Measurements from ENCODE around the gene AKAP6.

AKAP6 gene

GRCh38 chr14:32417956-32418552 lies 89.0 kb downstream of the AKAP6 start:
- Mint-ChIP-seq H3K27ac (no peak overlapping the region), H3K9me3 (no peaks in the 10 kb centered on the region)
- DNase-seq (ENCODE audit: low spot score): no peak

DNA sequence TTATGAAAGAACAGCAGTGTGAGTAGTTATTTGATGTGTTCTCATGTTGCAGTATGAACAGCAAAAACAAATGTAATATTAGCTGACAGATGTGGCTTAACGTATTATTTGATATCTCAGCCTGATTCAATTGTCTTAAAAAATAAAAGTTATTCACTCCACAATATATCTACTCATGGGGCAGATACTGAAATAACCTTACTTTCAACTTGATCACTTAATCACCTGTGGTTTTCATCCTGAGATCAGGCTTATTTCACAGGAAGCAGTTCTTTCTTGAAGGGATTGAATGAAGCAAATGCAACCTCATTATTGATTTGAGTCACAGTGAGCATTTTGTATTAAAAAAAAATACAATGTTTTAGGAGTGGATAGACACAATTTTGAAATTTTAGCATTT lies 90.3 kb downstream of the AKAP6 start:
- no peaks in the 10 kb centered on the region for H3K27me3 Mint-ChIP-seq (ENCODE audit: low read depth)
- peaks cover 3% of the 10 kb centered on the region for H3K4me1 Mint-ChIP-seq (ENCODE audit: low read depth)
- no peaks in the 10 kb centered on the region for H3K9me3 Mint-ChIP-seq
- DNase-seq (ENCODE audit: low spot score): no peak
- no peak overlapping the region for H3K27ac Mint-ChIP-seq
- no peak overlapping the region for H3K4me3 Mint-ChIP-seq
- H3K36me3 Mint-ChIP-seq (ENCODE audit: low read depth): no peaks in the 10 kb centered on the region

More at GRCh38 chr14:32417956-32418552, 89.0 kb downstream of the AKAP6 start:
- no peaks in the 10 kb centered on the region for H3K27me3 Mint-ChIP-seq (ENCODE audit: low read depth)
- peaks cover 3% of the 10 kb centered on the region for H3K4me1 Mint-ChIP-seq (ENCODE audit: low read depth)
- H3K4me3 Mint-ChIP-seq: no peak overlapping the region
- no peaks in the 10 kb centered on the region for H3K36me3 Mint-ChIP-seq (ENCODE audit: low read depth)

DNA sequence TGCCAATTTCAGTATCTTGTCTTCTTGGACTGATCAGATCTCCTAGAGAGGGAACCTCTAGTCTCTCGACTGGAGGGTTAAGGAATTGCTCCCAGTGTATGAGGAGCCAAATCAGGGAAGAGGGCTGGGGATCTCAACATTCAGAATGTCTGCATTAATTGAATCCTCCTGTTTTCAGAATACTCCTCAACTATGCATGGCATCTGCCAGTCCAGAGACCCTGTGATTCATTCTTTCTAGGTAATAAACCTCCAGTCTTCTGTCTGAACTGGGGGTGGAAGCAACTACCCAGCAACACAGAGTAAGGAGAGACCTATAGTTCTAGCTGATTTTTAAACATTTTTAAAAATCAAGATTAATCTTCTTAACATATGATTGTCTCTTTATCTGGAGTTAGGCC lies 92.7 kb downstream of the AKAP6 start:
- no peaks in the 10 kb centered on the region for H3K27me3 Mint-ChIP-seq (ENCODE audit: low read depth)
- no peak for DNase-seq (ENCODE audit: low spot score)
- no peaks in the 10 kb centered on the region for H3K9me3 Mint-ChIP-seq
- H3K36me3 Mint-ChIP-seq (ENCODE audit: low read depth): no peaks in the 10 kb centered on the region
- no peak overlapping the region for H3K4me3 Mint-ChIP-seq
- peaks cover 3% of the 10 kb centered on the region for H3K4me1 Mint-ChIP-seq (ENCODE audit: low read depth)
- H3K27ac Mint-ChIP-seq: no peak overlapping the region

- Mint-ChIP-seq H3K9me3 (no peaks in the 10 kb centered on the region), H3K4me1 (ENCODE audit: low read depth) (peaks cover 3% of the 10 kb centered on the region), H3K36me3 (ENCODE audit: low read depth) (no peaks in the 10 kb centered on the region), H3K27ac (no peak overlapping the region), H3K27me3 (ENCODE audit: low read depth) (no peaks in the 10 kb centered on the region), H3K4me3 (no peak overlapping the region)
- no peak for DNase-seq (ENCODE audit: low spot score)
These were observed 93.3 kb downstream of the AKAP6 start for GRCh38 chr14:32422440-32422839.

DNA sequence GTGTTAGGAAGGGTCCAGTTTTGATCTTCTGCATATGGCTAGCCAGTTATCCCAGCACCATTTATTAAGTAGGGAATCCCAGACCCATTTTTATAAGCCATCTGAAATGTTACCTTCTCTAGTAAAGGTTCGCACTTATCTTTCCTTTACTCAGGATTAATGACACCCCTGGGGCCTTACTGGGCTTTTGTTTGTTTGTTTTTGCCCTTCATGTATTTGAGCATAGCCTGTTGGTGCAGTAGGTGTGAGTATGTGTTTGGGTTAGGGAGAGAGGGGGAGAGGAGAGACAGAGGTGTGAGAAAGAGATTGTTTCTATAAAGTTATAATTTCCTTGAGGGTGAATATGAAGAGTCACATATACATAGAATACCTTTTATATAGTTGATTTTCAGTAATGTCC lies 96.9 kb downstream of the AKAP6 start:
- H3K4me1 Mint-ChIP-seq (ENCODE audit: low read depth): no peaks in the 10 kb centered on the region
- H3K36me3 Mint-ChIP-seq (ENCODE audit: low read depth): no peaks in the 10 kb centered on the region
- no peak overlapping the region for H3K4me3 Mint-ChIP-seq
- no peaks in the 10 kb centered on the region for H3K9me3 Mint-ChIP-seq
- no peak for DNase-seq (ENCODE audit: low spot score)
- H3K27me3 Mint-ChIP-seq (ENCODE audit: low read depth): no peaks in the 10 kb centered on the region
- H3K27ac Mint-ChIP-seq: no peak overlapping the region

DNA sequence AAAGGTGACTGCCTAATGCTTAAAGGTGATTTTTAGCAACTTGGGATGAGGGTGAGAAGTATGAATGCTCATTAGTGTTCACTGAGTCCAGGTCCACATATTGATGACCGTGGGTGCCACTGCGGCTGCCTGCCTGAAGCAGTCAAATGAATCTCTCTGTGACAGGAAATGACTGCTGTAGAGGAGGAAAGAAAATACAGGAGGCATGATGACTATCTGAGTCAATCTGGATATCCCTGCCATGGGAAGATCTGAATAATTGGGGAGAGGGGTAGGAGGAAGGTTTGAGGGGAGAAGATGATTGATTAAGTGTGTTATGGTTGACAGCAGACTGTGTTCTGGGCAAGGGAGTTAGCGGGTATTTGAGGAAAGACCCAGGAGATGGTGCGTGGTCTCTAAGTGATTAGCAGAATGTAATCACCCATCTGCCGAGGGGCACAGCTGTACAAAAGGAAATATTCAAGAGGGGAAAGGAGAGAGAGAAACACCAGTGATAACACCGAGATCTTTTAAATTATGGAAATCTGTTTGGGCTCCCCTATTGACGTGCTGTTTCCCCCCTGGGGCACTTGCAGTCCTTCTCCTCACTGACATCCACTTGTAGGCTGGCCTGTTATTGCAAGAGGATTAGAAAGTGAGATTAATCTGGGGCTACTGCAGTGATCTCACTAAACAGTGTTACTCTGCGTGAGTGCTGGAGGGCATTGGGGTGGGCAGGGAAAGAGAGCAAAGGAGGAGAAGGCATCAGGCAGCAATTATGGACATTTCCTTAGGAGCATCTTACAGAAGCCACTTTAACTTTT lies 97.7 kb downstream of the AKAP6 start:
- H3K4me1 Mint-ChIP-seq (ENCODE audit: low read depth): no peaks in the 10 kb centered on the region
- no peak for DNase-seq (ENCODE audit: low spot score)
- no peaks in the 10 kb centered on the region for H3K27me3 Mint-ChIP-seq (ENCODE audit: low read depth)
- H3K36me3 Mint-ChIP-seq (ENCODE audit: low read depth): no peaks in the 10 kb centered on the region
- no peaks in the 10 kb centered on the region for H3K9me3 Mint-ChIP-seq
- no peak overlapping the region for H3K27ac Mint-ChIP-seq
- H3K4me3 Mint-ChIP-seq: no peak overlapping the region

DNA sequence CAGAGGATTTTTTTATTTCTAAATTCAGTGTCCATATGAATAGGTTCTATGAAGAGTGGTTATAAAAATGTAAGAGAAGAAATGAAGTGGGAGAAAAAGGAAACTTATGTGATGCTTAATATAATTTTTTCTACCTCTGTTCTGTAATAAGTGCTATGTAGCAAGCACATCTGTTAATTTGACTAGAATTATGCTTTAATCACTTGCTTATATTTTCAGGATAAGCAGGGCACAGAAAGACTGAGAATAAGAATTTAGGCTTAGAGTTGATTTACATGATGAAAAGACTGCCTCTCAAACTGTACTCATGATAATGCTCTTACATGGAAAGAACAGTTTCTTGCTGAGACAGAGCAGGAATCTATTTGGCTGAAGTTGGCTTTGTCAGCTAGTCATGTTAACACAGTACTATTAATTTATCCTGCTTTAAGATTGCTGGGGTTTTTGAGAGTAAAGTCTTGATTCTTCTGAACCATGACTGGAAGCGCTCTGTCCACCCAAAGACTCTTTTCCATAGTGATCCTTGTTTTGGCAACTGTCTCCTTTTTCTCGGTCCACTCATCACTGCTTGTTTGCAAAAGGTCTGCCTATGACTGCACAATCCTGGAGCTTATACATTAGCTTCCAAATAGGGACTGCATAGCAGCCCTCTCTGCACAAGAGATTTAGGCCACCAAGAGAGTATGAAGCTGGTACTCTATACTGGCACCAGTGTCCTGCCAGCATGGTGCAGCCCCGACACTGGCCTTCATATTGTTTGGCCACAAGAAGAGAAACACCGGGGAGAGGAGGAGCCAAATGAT lies 98.8 kb downstream of the AKAP6 start:
- Mint-ChIP-seq H3K27me3 (ENCODE audit: low read depth) (no peaks in the 10 kb centered on the region), H3K4me1 (ENCODE audit: low read depth) (no peaks in the 10 kb centered on the region), H3K4me3 (no peak overlapping the region), H3K36me3 (ENCODE audit: low read depth) (no peaks in the 10 kb centered on the region), H3K27ac (no peak overlapping the region), H3K9me3 (no peaks in the 10 kb centered on the region)
- no peak for DNase-seq (ENCODE audit: low spot score)

DNA sequence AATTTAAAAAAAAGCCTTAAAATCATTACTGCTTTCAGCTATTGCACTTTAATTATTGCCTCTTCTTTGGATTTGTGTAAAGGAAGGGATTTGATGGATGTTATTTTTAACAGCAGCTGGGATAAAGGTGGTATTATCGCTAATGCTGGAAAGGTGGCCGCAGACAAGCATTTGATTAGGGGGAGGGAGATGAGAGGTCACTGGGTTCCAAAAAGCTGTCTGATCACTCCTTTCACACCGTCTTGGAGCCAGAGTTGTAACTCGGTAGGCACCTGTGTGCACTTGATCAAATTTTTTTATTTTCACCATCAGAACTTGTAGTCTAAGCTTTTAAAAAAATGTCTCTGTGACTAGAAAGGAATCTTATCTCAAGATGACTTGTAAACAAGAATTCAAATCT lies 99.8 kb downstream of the AKAP6 start:
- Mint-ChIP-seq H3K4me1 (ENCODE audit: low read depth) (no peaks in the 10 kb centered on the region), H3K9me3 (no peaks in the 10 kb centered on the region), H3K4me3 (no peak overlapping the region), H3K27ac (no peak overlapping the region), H3K36me3 (ENCODE audit: low read depth) (no peaks in the 10 kb centered on the region), H3K27me3 (ENCODE audit: low read depth) (no peaks in the 10 kb centered on the region)
- no peak for DNase-seq (ENCODE audit: low spot score)

- no peaks in the 10 kb centered on the region for H3K36me3 Mint-ChIP-seq (ENCODE audit: low read depth)
- no peak overlapping the region for H3K27ac Mint-ChIP-seq
- H3K9me3 Mint-ChIP-seq: no peaks in the 10 kb centered on the region
- no peaks in the 10 kb centered on the region for H3K4me1 Mint-ChIP-seq (ENCODE audit: low read depth)
- H3K27me3 Mint-ChIP-seq (ENCODE audit: low read depth): no peaks in the 10 kb centered on the region
- DNase-seq (ENCODE audit: low spot score): no peak
- H3K4me3 Mint-ChIP-seq: no peak overlapping the region
These were observed 101.2 kb downstream of the AKAP6 start for GRCh38 chr14:32430326-32430725.

DNA sequence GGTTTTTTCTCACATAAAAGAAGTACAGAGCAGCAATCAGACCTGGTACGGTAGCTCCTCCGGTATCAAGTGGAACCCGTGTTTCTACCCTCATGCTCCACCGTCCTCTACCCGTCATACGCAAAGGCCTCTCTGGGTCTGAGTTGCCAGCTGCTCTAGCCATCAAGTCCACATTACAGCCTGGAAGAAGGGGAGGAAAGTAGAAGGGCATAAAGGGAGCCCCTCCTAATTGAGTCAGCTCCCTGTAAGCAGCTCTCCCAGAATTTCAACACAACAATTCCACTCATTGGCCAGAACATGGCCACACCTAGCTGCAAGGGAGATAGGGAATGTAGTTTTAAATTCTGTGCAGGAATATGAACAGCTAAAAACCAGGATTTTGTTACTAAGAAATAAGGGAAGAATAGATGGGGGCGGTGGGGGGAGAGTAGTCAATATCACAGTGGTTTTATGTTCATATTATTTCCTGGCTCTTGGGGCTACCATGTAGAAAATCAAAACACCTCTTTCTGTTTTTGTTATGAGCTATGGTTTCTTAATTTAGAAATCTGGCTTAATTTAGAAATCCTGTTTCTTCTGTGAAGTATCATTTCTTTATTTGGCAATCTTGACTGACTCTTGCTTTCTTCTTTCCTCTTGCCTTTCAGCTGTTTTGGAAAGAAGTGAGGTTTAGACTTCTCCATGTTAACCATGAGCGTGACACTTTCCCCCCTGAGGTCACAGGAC lies 103.9 kb downstream of the AKAP6 start:
- Mint-ChIP-seq H3K36me3 (ENCODE audit: low read depth) (no peaks in the 10 kb centered on the region), H3K4me3 (no peak overlapping the region), H3K27ac (no peak overlapping the region), H3K4me1 (ENCODE audit: low read depth) (peaks cover under 1% of the 10 kb centered on the region), H3K27me3 (ENCODE audit: low read depth) (no peaks in the 10 kb centered on the region), H3K9me3 (no peaks in the 10 kb centered on the region)
- DNase-seq (ENCODE audit: low spot score): no peak

GRCh38 chr14:32434180-32434579 lies 105.1 kb downstream of the AKAP6 start:
- no peak overlapping the region for H3K27ac Mint-ChIP-seq
- no peaks in the 10 kb centered on the region for H3K9me3 Mint-ChIP-seq
- H3K27me3 Mint-ChIP-seq (ENCODE audit: low read depth): no peaks in the 10 kb centered on the region
- peaks cover 8% of the 10 kb centered on the region for H3K4me1 Mint-ChIP-seq (ENCODE audit: low read depth)
- H3K36me3 Mint-ChIP-seq (ENCODE audit: low read depth): no peaks in the 10 kb centered on the region
- no peak overlapping the region for H3K4me3 Mint-ChIP-seq
- DNase-seq (ENCODE audit: low spot score): no peak

- H3K4me1 Mint-ChIP-seq (ENCODE audit: low read depth): peaks cover 8% of the 10 kb centered on the region
- H3K27ac Mint-ChIP-seq: no peak overlapping the region
- no peaks in the 10 kb centered on the region for H3K36me3 Mint-ChIP-seq (ENCODE audit: low read depth)
- no peaks in the 10 kb centered on the region for H3K27me3 Mint-ChIP-seq (ENCODE audit: low read depth)
- no peak overlapping the region for H3K4me3 Mint-ChIP-seq
- no peak for DNase-seq (ENCODE audit: low spot score)
- no peaks in the 10 kb centered on the region for H3K9me3 Mint-ChIP-seq
These were observed 105.8 kb downstream of the AKAP6 start for GRCh38 chr14:32434880-32435279.

DNA sequence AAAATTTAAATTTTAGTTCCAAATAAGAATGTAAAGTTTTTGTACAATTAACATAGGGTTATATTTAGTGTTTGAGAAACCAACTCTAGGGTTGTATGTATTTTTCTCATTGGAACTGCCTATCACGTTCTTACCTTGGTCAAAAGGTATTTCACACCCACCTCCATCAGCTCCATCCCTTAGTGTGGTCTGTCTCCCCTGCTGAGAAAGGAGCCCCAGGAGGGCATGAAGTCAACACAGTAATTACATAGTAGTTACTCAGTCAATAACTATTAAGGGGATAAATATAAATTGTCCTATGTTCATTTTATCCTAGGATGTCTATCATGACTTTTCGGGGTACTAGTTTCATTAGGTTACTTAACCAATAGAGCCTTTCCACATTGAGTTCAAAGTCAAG lies 106.3 kb downstream of the AKAP6 start:
- Mint-ChIP-seq H3K27me3 (ENCODE audit: low read depth) (no peaks in the 10 kb centered on the region), H3K4me1 (ENCODE audit: low read depth) (peaks cover 8% of the 10 kb centered on the region), H3K4me3 (no peak overlapping the region), H3K9me3 (no peaks in the 10 kb centered on the region), H3K36me3 (ENCODE audit: low read depth) (no peaks in the 10 kb centered on the region), H3K27ac (no peak overlapping the region)
- DNase-seq (ENCODE audit: low spot score): no peak

- Mint-ChIP-seq H3K4me3 (no peak overlapping the region), H3K9me3 (no peaks in the 10 kb centered on the region), H3K27ac (no peak overlapping the region), H3K27me3 (ENCODE audit: low read depth) (no peaks in the 10 kb centered on the region), H3K4me1 (ENCODE audit: low read depth) (peaks cover 8% of the 10 kb centered on the region), H3K36me3 (ENCODE audit: low read depth) (no peaks in the 10 kb centered on the region)
- DNase-seq (ENCODE audit: low spot score): no peak
These were observed 107.9 kb downstream of the AKAP6 start for GRCh38 chr14:32436993-32437392.
